BJ (cell line): Measurements from ENCODE around the gene FMNL2. TPM values are rescaled to one million over a fixed set of nuclear protein-coding genes. Genes with fewer than 3 reads are reported as not detected.

Source experiments
- CTCF ChIA-PET: fragments of 350-600 bp; formaldehyde crosslinking; extraction: SDS; loops from one replicate; lab custom pipeline; 2021; ENCODE audit warnings: antibody characterized with exemption, inconsistent platforms; lab: Yijun Ruan, JAX
- POLR2A ChIA-PET: fragments of 300-600 bp; sonication (Branson Sonifier 250); formaldehyde crosslinking; extraction: SDS; loops from one replicate; lab custom pipeline; 2021; ENCODE audit warnings: antibody characterized with exemption; lab: Charles Lee
- DNase-seq: peaks from one replicate; pipeline ENCODE4 v3.0.0-alpha.2; 2011; ENCODE audit warnings: low read depth
- H3K27me3 ChIP-seq: 2 replicates; pipeline ENCODE4 v1.6.0; 2011; ENCODE audit warnings: low read length; ENCODE audit not compliant: control insufficient read depth, insufficient read depth
- H3K36me3 ChIP-seq: 2 replicates; pipeline ENCODE4 v1.5.1; 2011; ENCODE audit warnings: low read length; ENCODE audit not compliant: control insufficient read depth, insufficient read depth
- H3K4me3 ChIP-seq: 2 replicates; pipeline ENCODE4 v1.5.1; 2011; ENCODE audit warnings: low read depth, mild to moderate bottlenecking, control low read depth, low read length
- CTCF ChIP-seq: IDR thresholded peaks from 2 replicates; pipeline ENCODE4 v1.5.1; 2011; ENCODE audit warnings: low read depth, mild to moderate bottlenecking, control low read depth, inconsistent platforms, low read length, moderate library complexity; ENCODE audit not compliant: insufficient read depth
- polyA plus RNA-seq: library from polyadenylated mRNA; depleted of rRNA; stranded (reverse); fragments of >200 nt; gene quantifications from 2 replicates; pipeline ENCODE4 v1.2.3, GENCODE V29; 2011

FMNL2 gene
- polyA plus RNA-seq, 1 experiment = 2.4 TPM

GRCh38 chr2:152354069-152354755 is 19.2 kb downstream of the FMNL2 start:
- H3K36me3 ChIP-seq = no peaks in the 10 kb centered on the region
- H3K27me3 ChIP-seq = no peaks in the 10 kb centered on the region
- ChIA-PET CTCF (interaction anchor here (1.0 kb wide), 1 partner anchor 148 kb away, joined by 3 read pairs; no protein-coding TSS in a partner anchor), POLR2A (no interaction called here)
- no peak for TF ChIP-seq CTCF
- no peak overlapping the region for H3K4me3 ChIP-seq
- no peak for DNase-seq

- CTCF ChIA-PET = interaction anchor here (1.0 kb wide), 1 partner anchor 149 kb away, joined by 3 read pairs; no protein-coding TSS in a partner anchor
- no peak for TF ChIP-seq CTCF
- no peak for DNase-seq
- Histone ChIP-seq H3K4me3 (no peak overlapping the region), H3K27me3 (no peaks in the 10 kb centered on the region), H3K36me3 (no peaks in the 10 kb centered on the region)
- POLR2A ChIA-PET = no interaction called here
Measured at GRCh38 chr2:152354909-152355308, 19.9 kb downstream of the FMNL2 start.

GRCh38 chr2:152355409-152355831 is 20.4 kb downstream of the FMNL2 start:
- Histone ChIP-seq H3K27me3 (no peaks in the 10 kb centered on the region), H3K4me3 (no peak overlapping the region), H3K36me3 (no peaks in the 10 kb centered on the region)
- POLR2A ChIA-PET = no interaction called here
- DNase-seq = no peak
- CTCF ChIA-PET = no interaction called here
- no peak for TF ChIP-seq CTCF

- no peaks in the 10 kb centered on the region for H3K36me3 ChIP-seq
- no peak for DNase-seq
- POLR2A ChIA-PET = no interaction called here
- TF ChIP-seq CTCF = no peak
- CTCF ChIA-PET = no interaction called here
- H3K27me3 ChIP-seq = no peaks in the 10 kb centered on the region
- no peak overlapping the region for H3K4me3 ChIP-seq
Measured at GRCh38 chr2:152359573-152360363, 24.8 kb downstream of the FMNL2 start.

GRCh38 chr2:152363936-152364335 is 29.0 kb downstream of the FMNL2 start:
- DNase-seq = no peak
- Histone ChIP-seq H3K27me3 (no peaks in the 10 kb centered on the region), H3K4me3 (no peak overlapping the region), H3K36me3 (no peaks in the 10 kb centered on the region)
- ChIA-PET CTCF (no interaction called here), POLR2A (no interaction called here)
- TF ChIP-seq CTCF = no peak
